HG02642 (cell line): ENCODE measurements around the gene COL2A1.

Experiments used
- ATAC-seq: cut with Tn5 transposase; IDR thresholded peaks from one replicate; pipeline ENCODE4 v1.9.1; 2021; ENCODE audit warnings: mild to moderate bottlenecking; ENCODE audit not compliant: unreplicated experiment, poor library complexity

The COL2A1 gene

GRCh38 chr12:48004053-48004941, at the start of gene COL2A1:
TSS of gene COL2A1 (minus strand) at chr12:48004476. CDS start at chr12:48004321, 155 bp downstream.
- no peak for ATAC-seq

GRCh38 chr12:48053883-48054282, 49.6 kb upstream of the COL2A1 start:
- no peak for ATAC-seq

- no peak for ATAC-seq
These were observed 48.8 kb upstream of the COL2A1 start for GRCh38 chr12:48053122-48053521.

GRCh38 chr12:48051681-48052080, 47.4 kb upstream of the COL2A1 start:
- ATAC-seq = no peak

- ATAC-seq = no peak
These were observed 45.9 kb upstream of the COL2A1 start for GRCh38 chr12:48050174-48050573.

- no peak for ATAC-seq
These were observed 41.8 kb upstream of the COL2A1 start for GRCh38 chr12:48045965-48046518.

- no peak for ATAC-seq
These were observed 41.0 kb upstream of the COL2A1 start for GRCh38 chr12:48045061-48045846.

- ATAC-seq = no peak
These were observed 40.1 kb upstream of the COL2A1 start for GRCh38 chr12:48044396-48044795.

- no peak for ATAC-seq
These were observed 39.5 kb upstream of the COL2A1 start for GRCh38 chr12:48043771-48044170.

GRCh38 chr12:48041591-48042423, 37.5 kb upstream of the COL2A1 start:
- ATAC-seq = no peak

- ATAC-seq = no peak
These were observed 36.1 kb upstream of the COL2A1 start for GRCh38 chr12:48040354-48040753.

- no peak for ATAC-seq
These were observed 34.9 kb upstream of the COL2A1 start for GRCh38 chr12:48039151-48039550.

- ATAC-seq = no peak
These were observed 33.8 kb upstream of the COL2A1 start for GRCh38 chr12:48038085-48038484.

- ATAC-seq = no peak
These were observed 33.1 kb upstream of the COL2A1 start for GRCh38 chr12:48037267-48037915.

- ATAC-seq = no peak
These were observed 32.5 kb upstream of the COL2A1 start for GRCh38 chr12:48036818-48037217.

GRCh38 chr12:48034835-48035805, 30.8 kb upstream of the COL2A1 start:
- no peak for ATAC-seq

GRCh38 chr12:48033451-48033850, 29.2 kb upstream of the COL2A1 start:
- no peak for ATAC-seq

- no peak for ATAC-seq
These were observed 28.3 kb upstream of the COL2A1 start for GRCh38 chr12:48032597-48032996.
